Parathyroid adenoma (tissue), 2 donors: ENCODE results near the gene HOXB8.

Experiments used
- H2AFZ ChIP-seq: fragments of 300-600 bp; sonication (generic); one replicate; pipeline ENCODE4 v1.7.0; 2017; ENCODE audit warnings: antibody characterized with exemption, mild to moderate bottlenecking
- H3K27ac ChIP-seq: fragments of 300-600 bp; sonication (generic); one replicate; pipeline ENCODE4 v1.7.0; 2017
- H3K27me3 ChIP-seq: fragments of 300-600 bp; sonication (generic); one replicate; pipeline ENCODE4 v1.7.0; 2017; ENCODE audit warnings: low read length; ENCODE audit not compliant: control insufficient read depth, insufficient read depth
- H3K36me3 ChIP-seq: fragments of 300-600 bp; sonication (generic); one replicate; pipeline ENCODE4 v1.7.0; 2017; ENCODE audit warnings: low read length; ENCODE audit not compliant: control insufficient read depth, insufficient read depth
- H3K4me1 ChIP-seq: fragments of 300-600 bp; sonication (generic); one replicate; pipeline ENCODE4 v1.7.0; 2017; ENCODE audit warnings: control low read depth
- H3K4me2 ChIP-seq: fragments of 300-600 bp; sonication (generic); one replicate; pipeline ENCODE4 v1.7.0; 2017; ENCODE audit warnings: low read length
- H3K4me3 ChIP-seq: fragments of 300-600 bp; sonication (generic); one replicate; pipeline ENCODE4 v1.7.0; 2017; ENCODE audit warnings: low read depth, low read length
- H3K79me2 ChIP-seq: fragments of 300-600 bp; sonication (generic); one replicate; pipeline ENCODE4 v1.7.0; 2017; ENCODE audit warnings: control low read depth
- H3K9ac ChIP-seq: fragments of 300-600 bp; sonication (generic); one replicate; pipeline ENCODE4 v1.7.0; 2017; ENCODE audit warnings: mild to moderate bottlenecking
- H3K9me3 ChIP-seq: fragments of 300-600 bp; sonication (generic); one replicate; pipeline ENCODE4 v1.7.0; 2017; ENCODE audit warnings: low read length; ENCODE audit not compliant: control insufficient read depth
- CTCF ChIP-seq: fragments of 300-600 bp; sonication (generic); IDR thresholded peaks from one replicate; pipeline ENCODE4 v1.7.0; 2017; ENCODE audit warnings: antibody characterized with exemption, mild to moderate bottlenecking
- donor health status: primary hyperparathyroidism.

HOXB8 gene

DNA sequence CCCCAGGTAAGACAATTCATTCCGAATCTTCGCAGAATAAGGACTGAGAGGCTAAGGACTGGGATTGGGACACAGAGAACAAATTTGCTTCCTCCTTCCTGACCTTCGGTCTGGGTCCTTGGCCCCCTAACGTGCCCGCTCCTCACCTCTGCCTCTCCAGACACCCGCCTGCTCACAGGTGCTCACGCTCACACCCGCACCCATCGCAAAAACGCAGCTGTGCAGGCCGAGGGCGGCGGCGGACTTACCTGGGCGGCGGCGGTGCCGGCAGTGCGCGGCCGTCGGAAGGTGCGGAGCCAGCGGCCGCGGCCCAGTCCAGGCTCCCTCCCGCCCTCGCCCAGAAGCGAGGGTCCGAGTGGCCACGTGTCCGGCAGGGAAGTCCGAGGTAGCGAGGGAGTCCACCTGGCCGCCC lies 18.2 kb upstream of the HOXB8 start:
- Histone ChIP-seq H3K4me1 (no peaks in the 10 kb centered on the region), H3K79me2 (no peaks in the 10 kb centered on the region), H3K36me3 (no peaks in the 10 kb centered on the region), H3K9ac (no peak overlapping the region), H3K27me3 (peaks cover 19% of the 10 kb centered on the region), H3K27ac (no peak overlapping the region), H3K4me3 (no peak overlapping the region), H3K9me3 (no peaks in the 10 kb centered on the region), H2AFZ (no peak overlapping the region), H3K4me2 (no peak overlapping the region)
- no peak for TF ChIP-seq CTCF

DNA sequence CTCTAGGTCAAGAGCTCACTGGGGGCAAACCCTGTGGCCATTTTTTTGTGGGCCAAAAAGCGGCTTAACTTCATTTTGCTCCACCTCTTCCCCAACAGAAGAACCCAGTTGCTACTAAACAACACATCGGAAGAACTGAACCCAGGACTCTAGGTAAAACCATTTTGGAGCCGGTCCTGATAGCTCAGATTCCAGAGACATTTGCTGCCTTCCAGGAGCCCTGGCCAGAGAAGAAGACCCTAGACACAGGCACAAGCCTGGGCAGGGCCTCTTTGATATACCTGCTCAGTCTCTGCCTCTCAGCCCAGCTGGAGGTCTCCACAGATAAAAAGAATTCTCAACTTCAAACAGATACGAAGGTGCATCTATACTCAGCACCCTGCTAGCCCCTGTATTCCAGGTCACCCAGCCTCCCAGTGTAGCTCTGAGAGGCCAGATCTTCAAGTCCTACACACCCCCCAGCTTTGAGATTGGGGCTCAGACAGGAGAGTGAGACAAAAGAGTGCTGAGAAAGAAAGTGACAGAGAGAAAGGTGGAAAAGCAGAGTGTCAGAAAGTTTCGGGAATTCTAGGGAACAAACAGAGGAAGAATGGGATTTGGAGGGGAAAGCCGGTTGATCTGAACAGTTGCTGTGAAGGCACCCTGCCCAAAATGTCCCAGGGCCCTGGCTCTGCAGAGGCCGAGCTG lies 17.6 kb upstream of the HOXB8 start:
- H3K9me3 ChIP-seq, result no peaks in the 10 kb centered on the region
- H3K27me3 ChIP-seq, result peaks cover 25% of the 10 kb centered on the region
- no peak for TF ChIP-seq CTCF
- no peaks in the 10 kb centered on the region for H3K36me3 ChIP-seq
- no peak overlapping the region for H3K4me3 ChIP-seq
- H3K4me1 ChIP-seq, result no peaks in the 10 kb centered on the region
- H3K79me2 ChIP-seq, result no peaks in the 10 kb centered on the region
- H3K9ac ChIP-seq, result no peak overlapping the region
- H3K4me2 ChIP-seq, result no peak overlapping the region
- no peak overlapping the region for H3K27ac ChIP-seq
- no peak overlapping the region for H2AFZ ChIP-seq

GRCh38 chr17:48631693-48632578 lies 16.8 kb upstream of the HOXB8 start:
- no peak overlapping the region for H3K27ac ChIP-seq
- no peaks in the 10 kb centered on the region for H3K4me1 ChIP-seq
- H3K9ac ChIP-seq, result no peak overlapping the region
- H3K27me3 ChIP-seq, result peaks cover 32% of the 10 kb centered on the region
- no peaks in the 10 kb centered on the region for H3K79me2 ChIP-seq
- no peak for TF ChIP-seq CTCF
- no peaks in the 10 kb centered on the region for H3K9me3 ChIP-seq
- no peak overlapping the region for H3K4me2 ChIP-seq
- H3K36me3 ChIP-seq, result no peaks in the 10 kb centered on the region
- no peak overlapping the region for H2AFZ ChIP-seq
- no peak overlapping the region for H3K4me3 ChIP-seq

DNA sequence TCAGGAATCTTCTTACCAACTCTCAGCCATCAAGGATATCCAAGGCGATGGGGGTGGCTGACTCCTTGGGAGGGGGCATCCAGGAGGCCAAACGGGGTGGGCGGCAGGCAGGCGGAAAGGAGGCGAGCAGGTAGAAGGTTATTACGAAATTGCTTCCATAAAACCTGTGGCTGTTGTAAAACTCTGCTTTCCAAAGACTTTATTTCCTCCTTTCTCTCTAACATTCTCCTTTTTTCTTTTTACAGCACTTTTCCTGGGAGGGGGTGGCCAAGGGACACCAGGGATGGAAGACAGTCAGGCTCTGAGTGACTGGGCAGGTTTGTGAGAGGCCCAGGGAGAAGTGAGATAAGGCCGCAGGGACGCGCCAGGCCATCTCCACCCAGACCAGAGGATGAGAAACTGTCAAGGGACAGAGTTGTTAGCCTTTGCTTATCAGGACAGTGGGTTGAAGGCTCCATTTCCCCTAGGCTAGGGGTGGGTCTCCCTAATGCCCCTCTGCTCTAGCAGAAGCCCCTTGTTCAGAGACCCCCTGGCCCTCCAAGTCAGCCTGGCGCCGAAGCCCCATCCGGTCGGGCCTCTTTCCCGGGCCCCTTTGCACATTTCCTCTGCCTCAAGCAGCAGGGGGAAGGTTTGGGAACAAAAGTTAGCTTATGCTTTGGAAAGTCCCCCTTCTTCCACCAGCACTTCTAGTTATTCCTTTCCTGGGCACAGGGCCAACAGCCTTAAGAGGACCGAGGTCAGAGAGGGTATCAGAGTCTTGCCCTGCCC lies 16.0 kb upstream of the HOXB8 start:
- TF ChIP-seq CTCF, result no peak
- no peak overlapping the region for H3K4me3 ChIP-seq
- H3K27ac ChIP-seq, result no peak overlapping the region
- peaks cover 39% of the 10 kb centered on the region for H3K27me3 ChIP-seq
- no peaks in the 10 kb centered on the region for H3K9me3 ChIP-seq
- no peak overlapping the region for H3K4me2 ChIP-seq
- peaks cover 3% of the 10 kb centered on the region for H3K4me1 ChIP-seq
- no peaks in the 10 kb centered on the region for H3K36me3 ChIP-seq
- no peak overlapping the region for H2AFZ ChIP-seq
- no peak overlapping the region for H3K9ac ChIP-seq
- no peaks in the 10 kb centered on the region for H3K79me2 ChIP-seq
